Measurements from ENCODE around the gene PTGDR2.
A peak's percentile ranks its signal among the peaks of the same experiment; 100 is the strongest.

PTGDR2 gene

GRCh38 chr11:60855726-60856633, at the start of gene PTGDR2:
Gene PTGDR2 (minus strand): TSS chr11:60855950. CDS start chr11:60853722, 2,228 bp downstream.
- TF ChIP-seq CTCF (IDR thresholded peaks at IDR 0.05; ENCODE audit: low read depth, low read length, missing control alignments), result no peak
- no peak for DNase-seq (ENCODE audit: extremely low read depth, low read depth)
- H3K4me3 ChIP-seq (replicated peaks; ENCODE audit: low read depth, low read length), result no peak within 1 kb of the TSS

- no peak for TF ChIP-seq CTCF (IDR thresholded peaks at IDR 0.05; ENCODE audit: low read depth, low read length, missing control alignments)
- no peak for DNase-seq (ENCODE audit: extremely low read depth, low read depth)
- H3K4me3 ChIP-seq (replicated peaks; ENCODE audit: low read depth, low read length), result peak overlapping the region; percentile 93
Observed at GRCh38 chr11:60905047-60905446, 49.3 kb upstream of the PTGDR2 start.

- no peak overlapping the region for H3K4me3 ChIP-seq (replicated peaks; ENCODE audit: low read depth, low read length)
- no peak for DNase-seq (ENCODE audit: extremely low read depth, low read depth)
- no peak for TF ChIP-seq CTCF (IDR thresholded peaks at IDR 0.05; ENCODE audit: low read depth, low read length, missing control alignments)
Observed at GRCh38 chr11:60902625-60903024, 46.9 kb upstream of the PTGDR2 start.

GRCh38 chr11:60900673-60901404, 45.1 kb upstream of the PTGDR2 start:
- no peak for TF ChIP-seq CTCF (IDR thresholded peaks at IDR 0.05; ENCODE audit: low read depth, low read length, missing control alignments)
- no peak overlapping the region for H3K4me3 ChIP-seq (replicated peaks; ENCODE audit: low read depth, low read length)
- DNase-seq (ENCODE audit: extremely low read depth, low read depth), result no peak

GRCh38 chr11:60899977-60900376, 44.2 kb upstream of the PTGDR2 start:
- no peak for TF ChIP-seq CTCF (IDR thresholded peaks at IDR 0.05; ENCODE audit: low read depth, low read length, missing control alignments)
- DNase-seq (ENCODE audit: extremely low read depth, low read depth), result no peak
- H3K4me3 ChIP-seq (replicated peaks; ENCODE audit: low read depth, low read length), result no peak overlapping the region

- peak; percentile 58 for DNase-seq (ENCODE audit: extremely low read depth, low read depth)
- TF ChIP-seq CTCF (IDR thresholded peaks at IDR 0.05; ENCODE audit: low read depth, low read length, missing control alignments), result peak; percentile 95
- no peak overlapping the region for H3K4me3 ChIP-seq (replicated peaks; ENCODE audit: low read depth, low read length)
Observed at GRCh38 chr11:60899046-60899936, 43.5 kb upstream of the PTGDR2 start.

Measured in HFF-Myc (cell line).